Measurements from ENCODE around the gene SLC16A5. TPM values are rescaled to one million over a fixed set of nuclear protein-coding genes. Genes with fewer than 3 reads are reported as not detected.

Gene SLC16A5
- total and polyA plus RNA-seq, 7 donors, result 1.2 to 10.7 (median 5.6) TPM

DNA sequence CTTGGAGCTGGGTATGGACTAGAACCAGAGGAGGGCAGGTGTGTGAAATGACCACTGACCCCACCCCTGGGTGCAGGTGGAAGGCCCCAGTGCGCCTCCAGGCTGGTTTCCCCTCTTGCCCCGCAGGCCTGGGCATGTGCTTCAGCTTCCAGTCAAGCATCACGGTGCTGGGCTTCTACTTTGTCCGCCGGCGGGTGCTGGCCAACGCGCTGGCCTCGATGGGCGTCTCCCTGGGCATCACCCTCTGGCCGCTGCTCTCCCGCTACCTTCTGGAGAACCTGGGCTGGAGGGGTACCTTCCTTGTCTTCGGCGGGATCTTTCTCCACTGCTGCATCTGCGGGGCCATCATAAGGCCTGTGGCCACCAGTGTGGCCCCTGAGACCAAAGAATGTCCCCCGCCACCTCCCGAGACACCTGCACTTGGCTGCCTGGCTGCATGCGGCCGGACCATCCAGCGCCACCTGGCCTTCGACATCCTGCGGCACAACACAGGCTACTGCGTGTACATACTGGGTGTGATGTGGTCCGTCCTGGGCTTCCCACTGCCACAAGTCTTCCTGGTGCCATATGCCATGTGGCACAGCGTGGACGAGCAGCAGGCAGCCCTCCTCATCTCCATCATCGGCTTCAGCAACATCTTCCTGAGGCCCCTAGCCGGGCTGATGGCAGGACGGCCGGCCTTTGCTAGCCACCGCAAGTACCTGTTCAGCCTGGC lies 12.3 kb downstream of the SLC16A5 start:
- no peak for ATAC-seq
- TF ChIP-seq, protein P1, sequence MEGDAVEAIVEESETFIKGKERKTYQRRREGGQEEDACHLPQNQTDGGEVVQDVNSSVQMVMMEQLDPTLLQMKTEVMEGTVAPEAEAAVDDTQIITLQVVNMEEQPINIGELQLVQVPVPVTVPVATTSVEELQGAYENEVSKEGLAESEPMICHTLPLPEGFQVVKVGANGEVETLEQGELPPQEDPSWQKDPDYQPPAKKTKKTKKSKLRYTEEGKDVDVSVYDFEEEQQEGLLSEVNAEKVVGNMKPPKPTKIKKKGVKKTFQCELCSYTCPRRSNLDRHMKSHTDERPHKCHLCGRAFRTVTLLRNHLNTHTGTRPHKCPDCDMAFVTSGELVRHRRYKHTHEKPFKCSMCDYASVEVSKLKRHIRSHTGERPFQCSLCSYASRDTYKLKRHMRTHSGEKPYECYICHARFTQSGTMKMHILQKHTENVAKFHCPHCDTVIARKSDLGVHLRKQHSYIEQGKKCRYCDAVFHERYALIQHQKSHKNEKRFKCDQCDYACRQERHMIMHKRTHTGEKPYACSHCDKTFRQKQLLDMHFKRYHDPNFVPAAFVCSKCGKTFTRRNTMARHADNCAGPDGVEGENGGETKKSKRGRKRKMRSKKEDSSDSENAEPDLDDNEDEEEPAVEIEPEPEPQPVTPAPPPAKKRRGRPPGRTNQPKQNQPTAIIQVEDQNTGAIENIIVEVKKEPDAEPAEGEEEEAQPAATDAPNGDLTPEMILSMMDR (IDR thresholded peaks at IDR 0.05), result no peak
- intact Hi-C loops (cut with DNase I), result loop anchor here in 1 of 2 donors (10.0 kb wide), 1 partner anchor 135 kb away; no protein-coding TSS in a partner anchor
- 96 to 97% (median 96%) methylated on average over 31 of the region's 31 CpGs for WGBS, 3 donors
- Histone ChIP-seq H3K4me1 (peaks cover 8% of the 10 kb centered on the region), H3K9me3 (no peaks in the 10 kb centered on the region), H3K27ac (no peak overlapping the region), H3K4me3 (no peak overlapping the region), H3K27me3 (ENCODE audit: insufficient read depth in 3 of 3, low read length in 2 of 3) (no peaks in the 10 kb centered on the region), H3K36me3 (ENCODE audit: insufficient read depth in 1 of 2, low read depth in 1 of 2) (peaks cover 0 to 38% of the 10 kb centered on the region in 2 donors)
- DNase-seq, result no peak

DNA sequence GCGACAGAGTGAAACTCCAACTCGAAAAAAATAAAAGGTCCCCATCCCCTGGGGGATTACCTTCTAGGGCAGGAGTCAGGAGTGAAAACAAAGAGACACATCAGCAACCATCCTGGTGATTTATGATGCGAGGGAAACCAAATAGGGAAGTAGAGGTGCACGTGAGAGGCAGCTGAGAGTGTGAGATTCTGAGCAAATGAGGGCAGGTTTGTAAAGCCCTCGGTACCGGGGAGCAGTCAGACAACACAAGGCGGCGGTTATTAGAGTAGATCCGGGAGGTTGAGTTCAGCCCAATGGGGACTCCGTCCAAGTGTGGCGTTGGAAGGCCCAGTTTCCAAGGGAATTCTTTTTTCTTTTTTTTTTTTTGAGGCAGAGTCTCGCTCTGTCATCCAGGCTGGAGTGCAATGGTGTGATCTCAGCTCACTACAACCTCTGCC lies 14.6 kb downstream of the SLC16A5 start:
- WGBS, 3 donors, result 50 to 58% (median 54%) methylated on average over 11 to 12 of the region's 12 CpGs
- no peaks in the 10 kb centered on the region for H3K4me1 ChIP-seq
- H3K9me3 ChIP-seq, result no peaks in the 10 kb centered on the region
- no peak overlapping the region for H3K27ac ChIP-seq
- no peak for DNase-seq
- no peaks in the 10 kb centered on the region for H3K27me3 ChIP-seq (ENCODE audit: insufficient read depth in 3 of 3, low read length in 2 of 3)
- no peak overlapping the region for H3K4me3 ChIP-seq
- peaks cover 0 to 38% of the 10 kb centered on the region in 2 donors for H3K36me3 ChIP-seq (ENCODE audit: insufficient read depth in 1 of 2, low read depth in 1 of 2)
- TF ChIP-seq, protein P1 (IDR thresholded peaks at IDR 0.05), result no peak
- ATAC-seq, result peak in 1 of 4 donors; percentile 17
- intact Hi-C loops (cut with DNase I), result loop anchor here in 1 of 2 donors (10.0 kb wide), 1 partner anchor 138 kb away; no protein-coding TSS in a partner anchor

DNA sequence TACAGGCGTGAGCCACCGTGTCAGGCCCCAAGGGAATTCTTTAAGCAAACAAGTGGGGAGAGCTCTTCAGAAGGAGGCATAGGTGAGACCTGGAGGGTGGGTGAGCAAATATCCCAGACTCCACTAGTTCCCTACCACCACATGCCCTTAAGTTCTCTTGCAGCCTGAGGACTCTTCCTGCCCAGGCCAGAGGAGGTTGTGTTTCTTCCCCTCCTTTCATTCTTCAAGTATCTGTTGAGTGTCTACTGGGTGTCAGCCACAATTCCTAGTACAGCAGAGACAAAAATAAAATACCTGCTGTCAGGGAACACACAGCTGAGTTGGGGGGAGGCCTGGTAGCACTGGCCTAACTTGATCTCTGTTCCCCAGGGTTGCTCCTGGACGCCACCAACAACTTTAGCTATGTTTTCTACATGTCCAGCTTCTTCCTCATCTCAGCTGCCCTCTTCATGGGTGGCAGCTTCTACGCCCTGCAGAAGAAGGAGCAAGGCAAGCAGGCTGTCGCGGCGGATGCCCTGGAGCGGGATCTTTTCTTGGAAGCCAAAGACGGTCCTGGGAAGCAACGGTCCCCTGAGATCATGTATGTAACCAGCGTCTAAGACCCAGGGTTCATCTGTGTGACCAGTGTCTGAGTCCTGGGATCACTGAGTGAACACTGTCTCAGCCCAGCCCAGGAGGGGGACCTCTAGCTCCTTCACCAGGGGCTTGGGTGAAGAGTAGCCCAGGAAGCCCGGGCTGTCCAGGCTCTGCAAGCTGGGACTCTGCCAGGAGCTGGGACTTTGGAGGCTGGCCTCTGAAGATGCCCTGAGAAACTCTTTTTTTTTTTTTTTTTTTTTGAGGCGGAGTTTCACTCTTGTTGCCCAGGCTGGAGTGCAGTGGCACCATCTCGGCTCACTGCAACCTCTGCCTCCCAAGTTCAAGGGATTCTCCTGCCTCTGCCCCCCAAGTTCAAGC lies 16.1 kb downstream of the SLC16A5 start:
- DNase-seq (no peak), ATAC-seq (no peak)
- WGBS, 3 donors, result 64 to 87% (median 77%) methylated on average over 13 to 14 of the region's 14 CpGs
- Histone ChIP-seq H3K27ac (no peak overlapping the region), H3K36me3 (ENCODE audit: insufficient read depth in 1 of 2, low read depth in 1 of 2) (peaks cover 0 to 29% of the 10 kb centered on the region in 2 donors), H3K4me1 (no peaks in the 10 kb centered on the region), H3K4me3 (no peak overlapping the region), H3K9me3 (no peaks in the 10 kb centered on the region), H3K27me3 (ENCODE audit: insufficient read depth in 3 of 3, low read length in 2 of 3) (no peaks in the 10 kb centered on the region)
- TF ChIP-seq, protein P1 (IDR thresholded peaks at IDR 0.05), result no peak
- intact Hi-C loops (cut with DNase I), result loop anchor here in 1 of 2 donors (10.0 kb wide), 1 partner anchor 139 kb away; no protein-coding TSS in a partner anchor

DNA sequence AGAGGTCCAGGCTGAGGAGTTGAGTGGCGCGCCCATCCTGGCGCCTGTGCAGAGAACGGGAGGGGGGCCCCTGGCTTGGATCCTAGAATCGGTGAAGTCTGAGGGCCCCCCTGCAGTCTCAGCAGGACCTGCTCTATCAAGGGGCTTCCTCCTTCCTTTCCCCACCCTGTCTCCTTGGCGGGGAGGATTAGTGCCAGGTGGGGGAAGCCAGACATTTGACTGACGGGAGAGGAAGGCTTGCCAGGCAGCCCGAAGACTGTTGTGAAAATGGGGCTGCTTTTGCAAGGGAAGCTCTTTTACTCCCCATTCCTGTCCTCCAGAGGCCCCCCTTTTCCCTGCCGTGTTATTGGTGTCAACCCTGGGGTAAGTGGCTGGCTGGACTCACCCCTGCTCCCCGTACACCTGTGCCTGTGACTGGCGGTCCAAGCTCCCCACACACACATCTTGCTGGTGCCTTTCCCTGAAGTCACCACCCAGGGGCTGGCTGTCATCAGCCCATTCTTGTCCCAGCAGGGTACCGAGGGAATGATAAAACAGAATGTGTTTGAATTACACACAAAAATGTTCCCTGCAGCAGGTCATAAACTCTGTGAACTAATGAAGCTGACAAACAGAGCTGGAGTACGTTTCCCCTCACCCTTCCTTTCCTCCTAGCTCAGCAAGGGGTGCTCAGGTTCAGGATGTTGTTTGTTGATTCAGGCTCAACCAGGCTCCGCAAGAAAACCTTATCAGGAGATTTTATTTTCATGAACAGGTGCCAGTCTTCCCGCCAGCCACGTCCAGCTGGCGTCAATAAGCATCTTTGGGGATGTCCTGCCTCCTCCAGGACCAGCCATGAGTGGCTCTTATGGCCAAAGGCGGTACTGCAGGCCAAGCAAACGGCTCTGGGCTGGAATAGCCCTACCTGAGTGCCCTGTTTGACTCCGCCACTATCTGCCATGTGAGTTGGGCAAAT lies 17.6 kb downstream of the SLC16A5 start:
- Histone ChIP-seq H3K9me3 (no peaks in the 10 kb centered on the region), H3K27me3 (ENCODE audit: insufficient read depth in 3 of 3, low read length in 2 of 3) (no peaks in the 10 kb centered on the region), H3K4me3 (no peak overlapping the region), H3K4me1 (peaks cover 2% of the 10 kb centered on the region), H3K36me3 (ENCODE audit: insufficient read depth in 1 of 2, low read depth in 1 of 2) (peaks cover 0 to 14% of the 10 kb centered on the region in 2 donors), H3K27ac (no peak overlapping the region)
- intact Hi-C loops (cut with DNase I), result loop anchor here in 1 of 2 donors (10.0 kb wide), 1 partner anchor 141 kb away; no protein-coding TSS in a partner anchor
- DNase-seq (peak; percentile 46 to 59), ATAC-seq (peak; percentile 43 to 59 (median 46))
- WGBS, 3 donors, result 60 to 65% (median 63%) methylated on average over 19 to 20 of the region's 20 CpGs
- TF ChIP-seq, protein P1 (IDR thresholded peaks at IDR 0.05), result peak; percentile 70
